ENCODE measurements around the gene MRPL10.

Gene MRPL10

GRCh38 chr17:47831003-47831933, at the start of gene MRPL10, which contains the start of gene LRRC46:
Gene MRPL10 (minus strand): TSS chr17:47831541. CDS start chr17:47831511, 30 bp downstream.
Gene LRRC46 (plus strand): TSS chr17:47831670. CDS start chr17:47831990, 320 bp downstream.
- DNase-seq: peak; percentile 95

- no peak for DNase-seq
Measured at GRCh38 chr17:47879776-47880454, 48.6 kb upstream of the MRPL10 start.

- DNase-seq: no peak
Measured at GRCh38 chr17:47879028-47879585, 47.8 kb upstream of the MRPL10 start.

GRCh38 chr17:47878203-47879027, 47.1 kb upstream of the MRPL10 start:
- DNase-seq: no peak

GRCh38 chr17:47877368-47878034, 46.2 kb upstream of the MRPL10 start:
- DNase-seq: no peak

- DNase-seq: no peak
Measured at GRCh38 chr17:47875011-47875985, 44.0 kb upstream of the MRPL10 start.

GRCh38 chr17:47873200-47874090, 42.1 kb upstream of the MRPL10 start:
- no peak for DNase-seq

GRCh38 chr17:47872651-47873161, 41.4 kb upstream of the MRPL10 start:
- DNase-seq: no peak

GRCh38 chr17:47872019-47872650, 40.8 kb upstream of the MRPL10 start:
- no peak for DNase-seq

- no peak for DNase-seq
Measured at GRCh38 chr17:47871048-47871447, 39.7 kb upstream of the MRPL10 start.

GRCh38 chr17:47870056-47870455, 38.7 kb upstream of the MRPL10 start:
- no peak for DNase-seq

- no peak for DNase-seq
Measured at GRCh38 chr17:47869114-47869513, 37.8 kb upstream of the MRPL10 start.

- no peak for DNase-seq
Measured at GRCh38 chr17:47867813-47868533, 36.6 kb upstream of the MRPL10 start.

- DNase-seq: no peak
Measured at GRCh38 chr17:47866941-47867340, 35.6 kb upstream of the MRPL10 start.

- DNase-seq: no peak
Measured at GRCh38 chr17:47864791-47865216, 33.5 kb upstream of the MRPL10 start.

GRCh38 chr17:47862621-47863440, 31.5 kb upstream of the MRPL10 start:
- DNase-seq: no peak

GRCh38 chr17:47860386-47860785, 29.0 kb upstream of the MRPL10 start:
- DNase-seq: no peak

Measured in stimulated activated CD4-positive, alpha-beta T cell treated with anti-CD3 and anti-CD28 coated beads, Interleukin-2, amount 100 ng/mL, for 24 hours (primary cell).